DMS53 (cell line): ENCODE data around the gene KCNMA1.

Source experiments
- DNase-seq: peaks from one replicate; lab custom pipeline; 2025; lab: John Stamatoyannopoulos, UW

Gene KCNMA1

DNA sequence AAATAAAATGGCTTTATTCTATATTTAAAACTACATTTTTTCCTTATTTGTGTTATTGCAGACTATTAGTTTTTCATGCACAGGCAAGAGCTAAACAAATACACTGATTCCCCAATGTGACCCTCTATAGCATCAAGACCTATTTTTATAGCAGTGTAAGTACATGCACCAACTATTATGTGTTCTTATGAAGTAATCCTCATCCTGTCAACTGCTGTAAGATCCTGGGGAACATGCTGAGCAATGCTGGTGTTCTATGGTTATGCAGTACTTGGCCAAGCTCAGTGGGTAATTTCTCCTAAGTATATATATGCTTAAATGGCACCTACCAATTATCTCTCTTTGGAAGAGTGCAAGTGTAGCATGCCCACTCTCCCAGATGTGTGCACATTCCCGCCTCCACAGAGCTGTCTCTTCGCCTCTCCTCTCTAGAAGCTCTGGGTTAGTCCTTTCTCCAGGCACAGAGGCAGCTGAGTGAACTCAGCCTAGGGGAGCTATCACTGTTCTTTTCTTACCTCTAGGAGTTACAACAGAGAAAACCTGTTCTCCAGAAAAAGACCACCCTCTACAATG is 428.8 kb downstream of the KCNMA1 start:
- no peak for DNase-seq

DNA sequence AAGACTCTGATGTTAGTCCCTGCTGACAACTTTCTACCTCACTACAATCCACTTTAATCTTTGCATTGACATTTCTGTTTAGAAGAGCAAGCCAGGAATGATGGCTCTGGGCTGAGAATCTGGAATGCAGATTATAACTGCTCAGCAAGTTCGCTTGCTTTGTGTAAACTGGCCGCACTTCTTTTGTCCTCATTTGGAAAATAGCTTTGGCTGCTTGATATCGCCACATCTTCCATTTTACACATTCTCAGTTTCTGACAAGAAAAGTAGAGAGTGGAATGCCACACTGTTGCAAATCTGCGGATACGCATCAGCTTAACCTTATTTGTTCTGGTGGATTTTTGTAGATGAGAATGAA is 429.8 kb downstream of the KCNMA1 start:
- DNase-seq = no peak

DNA sequence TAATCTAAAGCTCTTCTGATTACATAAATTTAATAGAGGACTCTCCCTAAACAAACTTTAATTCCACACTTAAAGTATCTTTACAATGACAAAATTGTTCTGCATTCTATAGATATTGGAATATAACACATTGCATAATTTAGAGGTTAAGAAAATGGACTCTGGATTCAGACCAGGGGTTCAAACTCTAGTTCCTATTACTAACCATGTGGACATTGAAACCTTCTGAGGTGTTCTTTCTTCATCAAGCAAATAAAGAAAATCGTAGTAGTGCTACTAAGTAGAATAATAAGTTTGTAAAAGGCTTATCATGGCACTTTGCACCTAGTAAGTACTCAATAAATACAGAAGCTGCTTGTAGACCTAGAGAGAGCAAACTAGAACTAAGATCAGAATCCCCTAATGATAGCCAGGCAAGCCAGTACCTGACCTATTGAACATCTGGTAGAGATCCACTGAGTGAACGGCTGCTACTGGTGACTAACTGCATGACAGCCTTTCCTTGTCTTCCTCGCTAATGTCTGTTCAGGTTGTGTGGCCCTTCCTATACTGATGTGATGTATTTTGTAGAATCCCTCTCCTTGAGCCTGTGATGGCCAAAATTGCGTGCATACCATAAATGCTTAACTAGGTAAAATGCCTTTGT is 430.3 kb downstream of the KCNMA1 start:
- DNase-seq = no peak

DNA sequence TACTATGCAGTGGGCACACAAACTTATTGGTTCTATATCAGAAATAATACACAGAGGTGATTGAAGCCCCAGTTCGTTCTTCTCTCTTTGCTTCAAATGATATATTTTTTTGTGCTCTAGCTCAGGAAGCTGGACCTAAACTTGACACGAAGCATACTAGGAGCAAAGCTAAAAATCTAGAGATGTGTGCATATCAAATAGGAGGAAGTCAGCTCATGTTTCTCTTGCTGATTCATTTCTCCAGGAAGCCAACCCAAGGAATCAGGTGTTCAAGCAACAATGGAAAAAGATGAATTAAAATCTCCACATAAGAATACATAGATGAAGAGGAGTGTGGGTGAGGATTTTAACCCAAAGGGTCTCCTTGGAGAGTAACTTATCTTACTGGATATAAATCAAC is 432.5 kb downstream of the KCNMA1 start:
- no peak for DNase-seq

DNA sequence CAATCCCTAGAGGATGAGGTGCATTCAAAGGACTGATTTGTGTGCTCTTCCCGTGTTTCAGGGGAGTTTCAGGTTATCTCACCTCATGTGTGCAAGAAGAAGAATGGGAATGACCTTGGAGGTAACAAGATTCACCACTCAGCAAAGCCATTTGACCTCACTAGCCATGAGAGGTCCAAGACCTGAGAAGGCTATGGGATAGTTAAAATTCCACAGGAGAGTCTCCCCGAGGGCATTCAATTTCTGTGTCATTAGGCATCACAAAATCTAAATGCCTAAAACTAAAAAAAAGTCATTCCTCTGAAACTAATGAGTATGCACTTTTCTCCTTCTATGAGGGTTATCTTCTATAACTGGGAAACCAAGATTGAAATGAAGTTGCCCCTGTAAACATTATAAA is 433.4 kb downstream of the KCNMA1 start:
- DNase-seq = no peak

DNA sequence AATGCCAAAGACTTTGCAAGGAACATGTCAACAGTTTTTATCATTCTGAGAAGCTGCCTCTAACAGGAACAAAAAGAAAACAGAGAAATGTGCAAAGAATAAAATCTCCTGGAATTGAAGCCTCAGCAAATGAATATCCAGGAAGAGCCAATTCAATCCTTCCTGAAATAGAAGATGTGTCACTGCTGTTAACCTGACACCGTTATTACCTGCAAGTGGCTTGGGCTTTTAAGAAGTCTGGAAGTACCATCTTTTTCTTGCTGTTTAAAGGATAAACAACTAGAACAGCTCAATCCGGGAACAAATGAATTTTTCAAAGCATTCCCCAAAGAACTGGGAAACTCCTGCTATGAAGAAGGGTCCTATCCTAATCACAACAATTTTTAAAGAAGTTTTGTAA is 434.8 kb downstream of the KCNMA1 start:
- DNase-seq = no peak

DNA sequence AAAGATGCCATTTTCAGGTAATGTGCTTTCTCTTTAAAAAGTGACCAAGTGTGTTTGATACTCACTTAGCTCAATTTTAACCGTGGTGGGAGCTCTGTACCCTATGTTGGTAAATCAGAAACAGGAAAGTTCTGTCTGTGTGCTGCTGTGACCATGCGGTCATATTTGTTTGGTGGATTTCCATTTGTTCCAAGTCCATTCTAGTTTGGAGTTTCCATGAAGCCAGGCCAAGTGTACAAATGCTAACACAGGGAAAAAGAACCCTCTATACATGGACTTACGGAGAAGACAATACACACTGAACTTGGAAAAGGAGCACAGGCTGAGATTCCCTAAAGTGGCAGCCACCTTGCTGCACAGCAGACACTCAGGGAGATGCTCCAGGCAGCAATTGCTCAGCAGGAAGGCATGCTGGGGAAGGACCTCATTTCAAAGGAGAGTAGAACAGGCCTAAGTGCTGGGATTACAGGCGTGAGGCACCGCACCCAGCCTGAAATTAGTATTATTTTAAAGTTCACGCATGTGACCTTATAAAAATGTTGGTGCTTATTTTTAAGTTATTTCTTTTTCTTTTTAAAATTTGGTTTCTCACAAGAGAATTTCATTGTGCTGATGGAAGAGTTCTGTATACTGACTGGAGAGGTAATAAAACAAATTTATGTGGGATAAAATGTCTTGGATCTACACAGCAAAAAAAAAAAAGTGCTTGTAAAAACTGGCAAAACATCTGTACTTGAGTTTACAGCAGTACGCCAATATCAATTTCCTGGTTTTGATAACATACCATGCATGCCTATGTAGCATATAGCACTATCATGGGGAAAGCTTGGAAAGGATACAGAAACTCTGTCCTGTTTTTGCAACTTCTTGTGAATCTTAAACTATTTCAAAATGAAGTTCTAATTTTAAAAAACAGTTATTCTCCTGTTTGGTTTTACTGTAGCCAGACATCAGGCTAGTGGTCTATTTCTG is 436.2 kb downstream of the KCNMA1 start:
- no peak for DNase-seq

DNA sequence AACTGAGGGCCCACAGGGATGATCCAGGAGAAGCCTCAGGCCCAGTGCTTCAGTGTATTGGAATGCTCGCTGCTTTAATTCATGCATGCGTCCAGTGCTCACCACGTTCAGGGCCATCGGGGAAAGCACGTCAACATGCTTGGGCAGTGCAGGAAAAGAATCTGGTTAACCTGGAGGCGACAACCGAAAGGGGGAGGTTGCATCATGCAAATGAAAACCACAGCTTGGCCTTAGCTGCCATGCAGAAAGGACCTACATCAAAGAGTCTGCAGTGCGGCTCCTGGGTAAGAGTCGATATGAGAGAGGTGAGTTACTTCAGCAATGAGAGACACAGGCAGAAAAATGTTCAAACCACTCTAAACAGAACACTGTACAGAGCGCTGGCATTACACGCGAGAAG is 440.1 kb downstream of the KCNMA1 start:
- no peak for DNase-seq

DNA sequence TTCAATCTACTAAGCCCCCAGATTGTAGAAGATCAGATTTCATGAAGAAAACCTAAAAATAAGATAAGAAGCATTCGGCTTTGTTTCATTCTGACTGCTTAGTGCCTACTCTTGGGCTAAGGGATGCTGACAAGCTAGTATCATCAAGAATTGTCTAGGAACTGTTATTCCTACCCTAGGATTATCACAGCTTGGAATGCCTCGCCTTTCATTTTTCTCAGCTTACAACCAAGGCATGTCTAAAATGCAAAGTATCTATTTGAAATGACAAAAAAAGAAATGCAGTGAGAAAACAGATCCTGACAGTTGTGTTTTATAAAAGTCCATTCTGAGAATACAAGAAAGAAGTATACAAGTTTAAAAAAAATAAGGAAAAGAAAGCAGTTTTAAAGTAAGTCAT is 441.0 kb downstream of the KCNMA1 start:
- no peak for DNase-seq

DNA sequence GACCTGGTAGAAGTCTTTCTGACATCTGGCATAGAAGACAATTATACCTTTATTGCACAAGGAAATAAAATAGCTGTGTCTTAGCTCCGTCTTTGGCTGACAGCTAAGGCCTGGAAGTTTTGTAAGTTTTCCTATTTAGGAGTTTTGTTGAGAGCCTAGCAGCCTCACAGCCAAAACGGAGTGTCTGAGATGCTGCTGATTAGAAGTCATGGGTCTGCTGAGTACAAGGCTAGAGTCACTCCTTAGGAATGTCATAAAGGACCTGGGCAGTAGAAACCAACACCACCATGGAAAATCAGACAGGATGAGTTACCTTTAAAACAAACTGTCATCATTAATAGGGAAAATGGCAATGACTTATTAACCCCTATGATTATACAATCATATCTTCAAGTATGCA is 442.5 kb downstream of the KCNMA1 start:
- DNase-seq = no peak

DNA sequence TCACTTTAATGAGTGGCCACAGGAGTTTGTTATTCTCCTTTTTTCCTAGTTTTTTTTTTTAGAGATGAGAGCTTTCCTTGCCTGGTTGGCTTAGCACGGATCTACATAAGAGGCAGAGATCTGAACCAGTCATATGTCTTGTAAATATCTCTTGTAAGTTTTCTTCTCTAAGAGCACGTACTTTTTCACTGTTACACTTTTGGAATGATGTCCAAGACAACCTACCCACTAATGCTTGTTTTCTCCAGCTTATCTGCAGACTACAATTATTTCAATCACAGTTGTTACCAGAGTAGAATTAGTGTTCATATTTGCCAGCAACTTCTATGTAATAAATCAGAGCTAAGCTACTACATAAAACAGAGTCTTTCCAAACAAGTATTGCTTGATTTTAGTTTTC is 444.6 kb downstream of the KCNMA1 start:
- DNase-seq = no peak

DNA sequence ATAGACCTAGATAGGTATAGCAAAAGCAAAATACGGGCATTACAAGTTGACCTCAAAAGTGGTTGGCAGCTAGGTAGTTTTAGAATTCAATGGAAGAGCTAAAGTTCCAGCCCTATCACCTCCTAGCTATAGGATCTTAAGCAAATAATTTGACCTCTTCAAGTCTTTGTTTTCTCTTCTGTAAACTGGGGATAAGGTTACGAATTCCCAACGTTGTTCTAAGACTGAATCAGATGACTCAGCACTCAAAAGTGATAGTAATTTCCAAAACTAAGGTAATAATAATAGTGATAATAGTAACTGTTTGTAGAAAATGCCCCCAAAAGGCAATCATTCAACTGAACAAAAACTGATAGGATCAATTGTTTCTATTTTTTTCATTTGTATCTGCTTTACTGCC is 445.2 kb downstream of the KCNMA1 start:
- DNase-seq = peak; percentile 26

DNA sequence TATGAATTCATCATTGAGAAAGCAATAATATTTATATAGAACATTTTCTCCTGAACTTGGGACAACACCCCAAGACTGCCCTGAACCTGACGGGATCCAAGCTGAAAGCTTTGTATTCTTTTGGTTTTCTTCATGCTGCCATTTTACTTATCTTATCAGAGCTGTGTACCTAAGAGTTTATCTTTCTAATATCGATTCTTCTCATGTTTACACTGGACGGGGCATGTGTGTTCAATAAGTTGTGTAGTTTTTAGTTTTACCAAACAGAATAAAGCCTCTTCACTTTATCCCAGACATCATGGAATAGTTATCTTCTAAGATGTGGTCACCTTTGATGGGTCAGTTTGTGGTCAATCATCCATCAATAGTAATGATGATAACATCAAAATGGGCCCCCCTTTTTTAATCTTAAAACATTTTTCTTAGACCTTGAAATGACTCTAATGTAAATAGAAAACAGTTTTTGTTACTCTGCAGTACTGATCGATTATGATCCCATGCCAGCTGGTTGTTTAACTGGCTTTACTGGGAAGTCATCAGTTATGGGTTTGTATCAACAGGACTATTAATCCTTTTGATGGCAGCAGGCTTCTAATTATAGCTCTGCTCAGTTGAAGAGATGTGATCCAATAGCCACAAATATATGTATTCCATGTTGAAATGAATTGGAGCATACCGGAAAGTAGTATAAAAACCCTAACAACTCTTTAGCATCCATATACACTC is 446.1 kb downstream of the KCNMA1 start:
- no peak for DNase-seq

DNA sequence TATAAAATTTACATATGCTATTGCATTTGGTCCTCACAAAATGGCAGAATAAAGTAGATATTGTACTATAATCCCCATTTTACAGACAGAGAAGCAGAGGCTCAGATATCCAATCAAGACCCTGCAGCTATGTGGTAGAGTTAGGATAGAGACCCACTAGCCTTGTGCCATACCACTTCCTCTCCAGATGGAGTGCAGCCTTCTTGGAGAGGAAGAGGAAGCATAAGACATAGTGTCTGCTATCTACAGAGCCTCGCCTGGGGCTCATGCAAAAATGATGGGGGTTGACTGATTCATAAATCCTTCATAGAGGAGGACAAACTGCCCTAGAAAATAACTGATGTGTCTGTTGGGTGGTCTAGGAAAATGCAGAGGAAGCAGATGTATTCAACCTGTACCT is 447.3 kb downstream of the KCNMA1 start:
- DNase-seq = no peak

DNA sequence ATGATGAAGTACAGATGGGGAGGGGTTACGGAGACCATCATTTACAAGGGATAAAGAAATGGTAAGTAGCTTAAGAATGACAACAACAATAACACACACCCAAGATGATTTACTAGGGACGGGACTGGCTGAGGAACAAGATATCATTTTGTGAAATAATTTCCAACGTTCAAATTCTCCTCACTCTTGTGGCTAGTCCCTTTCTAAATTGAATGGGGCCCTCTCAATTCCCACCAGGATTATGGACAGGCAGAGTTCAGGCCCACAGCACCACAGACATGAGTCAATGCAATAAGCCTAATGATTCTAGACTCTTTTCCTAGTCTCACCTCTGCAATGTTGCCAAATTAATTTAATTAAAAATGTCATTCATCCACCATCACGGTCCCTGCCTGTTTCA is 448.1 kb downstream of the KCNMA1 start:
- no peak for DNase-seq

DNA sequence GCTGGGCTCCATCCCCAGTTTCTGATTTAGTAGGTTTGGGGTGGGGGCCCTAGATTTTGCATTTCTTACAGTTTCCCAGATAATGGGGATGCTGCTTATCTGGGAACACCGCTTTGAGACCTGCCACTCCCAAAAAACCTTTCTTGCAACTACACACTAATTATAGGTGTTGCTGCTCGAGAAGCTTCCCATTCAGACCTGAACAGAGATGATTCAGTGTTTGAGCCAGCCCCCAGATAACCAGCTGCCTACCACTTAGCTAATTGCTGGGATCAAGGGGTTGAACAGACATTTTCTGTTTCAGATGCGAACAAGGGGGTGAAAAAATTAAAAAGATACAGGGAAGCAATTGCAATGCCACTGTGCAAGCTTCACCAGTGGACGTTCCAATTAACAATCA is 448.5 kb downstream of the KCNMA1 start:
- no peak for DNase-seq

DNA sequence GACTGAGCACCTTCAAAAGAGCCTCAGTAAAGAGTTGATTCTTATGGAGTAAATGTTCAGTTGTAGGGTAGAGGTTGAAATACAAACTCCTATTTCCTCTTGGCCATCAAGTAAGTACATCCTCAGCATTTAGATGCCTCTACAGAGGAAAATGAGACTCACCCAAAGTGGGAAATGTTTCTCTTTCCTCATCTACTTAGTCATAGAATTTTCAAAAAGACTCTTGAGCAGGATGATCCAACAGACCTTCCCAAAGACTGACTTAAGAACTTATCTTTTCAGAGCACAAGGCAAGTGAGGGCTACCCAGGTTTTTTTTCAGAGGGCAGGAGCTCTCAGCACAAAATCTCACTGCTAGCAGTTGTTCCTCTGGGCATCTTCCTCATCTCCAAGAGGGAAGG is 449.1 kb downstream of the KCNMA1 start:
- no peak for DNase-seq

DNA sequence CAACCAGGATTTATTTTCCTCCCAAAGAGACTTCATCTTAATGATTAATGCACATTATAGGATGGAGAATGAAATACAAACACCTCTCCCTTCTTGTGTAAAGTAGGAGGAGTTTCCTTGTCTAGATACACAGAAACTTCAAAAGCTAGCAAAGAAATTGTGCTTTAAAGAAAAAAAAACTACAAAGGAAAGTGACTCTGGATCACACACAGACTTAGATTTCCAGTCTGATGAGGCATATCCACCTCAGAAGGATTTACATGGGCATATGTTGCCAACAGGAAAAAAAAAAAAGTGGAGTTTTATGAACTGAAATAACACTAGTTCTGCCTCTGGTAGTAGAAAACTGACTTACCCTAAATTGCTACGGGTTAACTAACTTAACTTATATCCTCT is 449.6 kb downstream of the KCNMA1 start:
- no peak for DNase-seq

DNA sequence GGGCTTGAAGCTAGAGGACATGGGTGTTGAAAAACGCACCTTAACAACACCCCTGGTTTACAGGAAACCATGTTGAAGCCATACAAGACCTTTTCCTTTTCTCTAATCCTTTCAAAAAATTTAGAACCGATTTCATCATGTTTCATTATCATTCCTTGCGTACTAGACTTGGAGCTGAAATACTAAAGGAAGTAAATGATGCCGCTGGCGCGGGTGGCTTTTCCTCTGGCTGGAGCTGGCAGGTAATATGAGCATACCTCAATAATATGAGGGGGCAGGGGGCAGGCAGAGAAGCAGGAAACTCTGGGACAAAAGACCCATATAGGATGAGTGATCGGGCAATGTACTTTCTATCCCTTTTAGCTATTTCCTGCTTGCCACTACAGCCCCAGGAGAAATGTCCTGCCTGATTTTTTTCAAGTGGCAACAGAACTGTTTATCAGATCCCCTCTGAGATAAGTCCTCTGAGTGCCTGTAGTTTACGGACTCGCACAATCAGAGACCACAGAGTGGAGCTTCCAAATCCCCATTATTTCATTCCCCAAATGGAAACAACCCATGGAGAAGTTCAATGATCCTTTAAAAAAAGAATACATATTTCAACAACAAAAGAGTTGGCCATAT is 450.1 kb downstream of the KCNMA1 start:
- DNase-seq = no peak

DNA sequence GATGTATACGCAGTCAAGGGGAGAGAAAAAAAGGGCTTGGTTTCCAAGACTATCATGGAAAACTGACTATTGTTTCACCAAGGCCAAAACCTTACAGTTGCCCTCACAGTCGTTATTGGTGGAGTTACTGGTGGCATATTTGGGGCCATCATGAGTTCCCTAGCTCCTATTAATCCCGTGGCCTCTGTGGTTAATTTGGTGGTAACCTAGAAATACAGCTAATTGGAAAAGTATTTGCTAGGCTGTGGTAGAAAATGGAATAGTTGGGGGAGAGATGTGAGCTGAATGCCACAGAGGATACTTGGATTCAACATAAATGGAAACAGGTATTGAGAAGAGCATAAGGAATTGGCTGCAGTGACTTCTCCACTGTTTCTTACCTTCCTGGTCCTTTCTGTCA is 450.7 kb downstream of the KCNMA1 start:
- no peak for DNase-seq

DNA sequence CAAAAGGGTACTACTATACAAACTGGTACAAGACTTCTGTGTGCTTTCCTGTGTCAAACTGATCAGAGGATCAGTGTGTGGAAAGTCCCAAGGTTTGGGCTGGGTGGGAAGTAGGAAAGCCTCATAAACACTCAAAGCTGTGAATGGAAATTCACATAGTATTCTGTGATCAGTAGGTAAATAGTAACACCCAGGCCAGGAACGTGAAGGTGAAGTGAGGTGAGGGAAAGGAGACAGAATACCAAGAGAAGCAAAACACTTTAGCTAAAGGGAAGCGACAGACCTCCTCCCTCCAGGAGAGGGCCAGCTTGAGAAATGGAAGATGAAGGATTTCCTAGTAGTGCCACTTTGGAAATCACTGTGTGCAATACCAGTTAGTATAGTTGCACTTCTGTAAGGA is 451.9 kb downstream of the KCNMA1 start:
- DNase-seq = no peak

DNA sequence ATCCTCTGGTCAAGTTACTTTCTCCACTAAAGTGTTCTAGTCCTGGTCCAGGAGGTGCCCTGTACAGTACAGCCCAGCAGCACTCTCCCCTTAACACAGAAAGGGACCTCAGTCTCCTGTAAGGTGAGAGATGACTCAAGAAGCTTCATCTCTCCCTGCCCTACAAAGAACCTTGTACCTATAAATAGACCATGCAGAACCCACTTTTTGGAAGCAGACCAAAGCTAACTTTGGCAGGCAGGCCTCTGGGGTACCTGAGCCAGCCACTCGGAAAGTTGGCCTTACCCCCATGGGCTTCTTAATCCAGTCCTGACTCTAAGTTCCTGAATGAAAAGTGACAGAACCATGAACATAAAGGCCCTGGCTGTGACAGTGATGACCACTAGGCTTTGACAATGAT is 454.8 kb downstream of the KCNMA1 start:
- DNase-seq = no peak
